Epidermal melanocyte (primary cell): ENCODE data around the gene FGF14.
"Not testable (repeated sequence)": the region's sequence is repeated elsewhere in the genome, so short reads cannot be mapped to it uniquely, and the experiment has no call there.

Source experiments
- DNase-seq: peaks from one replicate; pipeline ENCODE4 v3.0.0; 2011; ENCODE audit warnings: low spot score; ENCODE audit not compliant: insufficient read length

The FGF14 gene

DNA sequence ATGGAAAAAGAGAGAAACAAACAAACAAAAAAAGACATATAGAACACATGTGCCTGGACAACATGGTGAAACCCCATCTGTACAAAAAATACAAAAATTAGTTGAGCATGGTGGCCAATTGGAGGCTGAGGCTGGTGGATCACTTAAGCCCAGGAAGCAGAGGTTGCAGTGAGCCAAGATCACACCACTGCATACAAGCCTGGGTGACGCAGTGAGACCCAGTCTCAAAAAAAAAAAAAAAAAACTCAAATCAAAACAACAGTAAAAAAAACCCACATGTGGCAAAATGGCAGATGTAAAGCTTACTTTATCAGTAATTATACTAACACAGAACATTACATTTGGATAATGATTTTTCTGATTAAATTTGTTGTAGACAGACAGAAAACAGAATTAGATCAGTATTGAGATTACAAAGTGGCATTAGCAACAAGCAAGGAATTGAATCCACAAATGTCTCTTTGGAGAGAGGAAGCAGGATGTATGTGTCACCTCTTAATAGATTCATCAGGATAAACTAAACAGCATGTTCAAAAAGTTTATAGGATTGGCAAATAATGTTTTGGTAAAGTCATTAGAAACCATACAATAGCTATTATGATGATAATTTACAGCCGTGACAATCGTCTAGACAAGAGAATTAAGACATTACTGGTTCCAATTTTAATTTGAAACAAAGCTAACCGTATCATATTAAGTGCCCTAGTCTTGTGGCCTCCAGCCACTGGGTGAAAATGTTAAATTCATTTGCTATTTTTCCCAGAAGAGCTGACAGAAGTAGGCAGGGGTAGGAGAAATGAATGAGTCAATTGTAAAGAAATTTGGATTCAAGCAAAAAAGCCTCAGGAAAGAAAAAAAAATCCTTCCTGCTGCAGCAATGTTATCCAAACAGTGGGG is 206.0 kb downstream of the FGF14 start:
- peak; percentile 35 for DNase-seq

- DNase-seq = no peak
These were observed 209.0 kb downstream of the FGF14 start for GRCh38 chr13:102192858-102193257.

DNA sequence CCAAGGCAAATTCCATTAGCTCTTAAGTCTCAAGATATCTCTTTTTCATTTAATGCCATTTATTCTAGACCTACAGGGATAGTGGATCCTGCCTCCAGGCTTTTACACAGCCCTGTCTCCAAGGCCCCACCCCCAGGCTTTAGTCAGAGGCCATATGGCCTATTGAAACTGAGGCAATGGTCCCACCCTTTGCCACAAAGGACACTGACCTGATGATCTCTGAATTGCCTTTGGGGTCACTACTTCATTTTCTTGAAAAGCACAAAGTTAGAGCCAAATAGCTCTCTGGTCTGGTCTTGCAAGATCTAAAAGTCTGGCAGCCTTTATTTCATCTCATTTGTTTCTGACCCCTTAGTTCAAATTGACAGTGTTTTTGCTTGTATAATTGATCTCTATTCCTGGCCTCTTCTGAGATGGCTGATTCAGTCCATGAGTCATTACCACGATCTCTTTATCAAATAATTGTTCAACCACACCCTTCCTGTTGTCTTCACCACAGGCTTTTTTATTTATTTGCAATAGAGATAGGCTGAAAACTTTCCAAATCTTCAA is 209.8 kb downstream of the FGF14 start:
- DNase-seq = no peak

- no peak for DNase-seq
These were observed 210.9 kb downstream of the FGF14 start for GRCh38 chr13:102190930-102191329.

DNA sequence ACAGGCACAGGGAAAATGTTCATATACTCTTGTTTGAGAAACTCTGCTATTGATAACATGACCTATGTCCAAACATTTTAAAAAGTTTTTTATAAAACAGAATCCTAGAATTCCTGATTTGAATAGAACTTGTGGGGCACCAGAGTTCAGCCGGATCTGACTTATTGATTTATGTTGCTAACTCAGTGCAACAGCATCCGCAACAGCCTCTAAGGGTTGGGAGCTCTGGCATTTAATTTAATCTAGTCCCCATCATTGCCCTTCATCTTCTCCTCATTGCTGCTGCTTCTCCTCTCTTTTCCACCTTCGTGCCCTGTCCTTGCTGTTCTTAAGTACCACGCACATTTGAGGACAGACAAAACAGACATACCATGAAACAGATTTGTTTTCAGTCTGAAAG is 214.5 kb downstream of the FGF14 start:
- DNase-seq = no peak

- DNase-seq = no peak
These were observed 216.4 kb downstream of the FGF14 start for GRCh38 chr13:102185375-102185984.

DNA sequence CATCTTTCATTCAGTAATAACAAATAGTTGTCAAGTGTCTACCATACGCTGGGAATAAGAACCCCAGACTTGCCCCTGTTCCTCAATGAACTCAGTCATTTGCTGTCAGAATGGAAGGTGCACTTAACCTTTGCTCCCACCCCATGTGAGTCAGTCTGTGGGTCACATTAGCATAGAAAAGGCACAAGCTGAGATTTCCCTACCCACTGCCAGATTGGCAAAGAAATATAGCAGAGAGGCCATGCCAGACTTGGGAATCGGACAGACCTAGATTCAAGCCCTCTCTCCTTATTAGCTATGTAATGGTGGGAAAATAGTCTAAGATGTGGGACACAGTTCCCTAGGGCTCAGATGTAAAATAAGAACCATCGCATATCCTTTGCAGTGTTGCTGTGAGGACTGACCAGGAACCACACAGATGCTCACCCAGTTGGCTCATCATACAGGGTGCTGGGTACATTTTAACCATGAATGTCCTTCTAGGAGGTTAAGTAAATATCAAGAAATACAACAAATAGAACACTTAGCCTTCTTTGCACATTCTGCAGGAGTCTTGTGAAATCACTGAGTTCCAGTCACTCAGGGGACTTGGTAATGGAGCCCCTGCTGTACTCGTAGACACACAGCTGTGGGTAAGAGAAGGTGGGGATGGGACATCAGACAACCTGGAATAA is 218.2 kb downstream of the FGF14 start:
- DNase-seq = no peak

GRCh38 chr13:102182170-102182569 is 219.7 kb downstream of the FGF14 start:
- no peak for DNase-seq

GRCh38 chr13:102177431-102177830 is 224.4 kb downstream of the FGF14 start:
- DNase-seq = no peak

- DNase-seq = no peak
These were observed 225.0 kb downstream of the FGF14 start for GRCh38 chr13:102176846-102177245.

- DNase-seq = no peak
These were observed 229.4 kb downstream of the FGF14 start for GRCh38 chr13:102172406-102172805.

GRCh38 chr13:102170305-102170704 is 231.5 kb downstream of the FGF14 start:
- no peak for DNase-seq

GRCh38 chr13:102169471-102170015 is 232.3 kb downstream of the FGF14 start:
- DNase-seq = no peak

DNA sequence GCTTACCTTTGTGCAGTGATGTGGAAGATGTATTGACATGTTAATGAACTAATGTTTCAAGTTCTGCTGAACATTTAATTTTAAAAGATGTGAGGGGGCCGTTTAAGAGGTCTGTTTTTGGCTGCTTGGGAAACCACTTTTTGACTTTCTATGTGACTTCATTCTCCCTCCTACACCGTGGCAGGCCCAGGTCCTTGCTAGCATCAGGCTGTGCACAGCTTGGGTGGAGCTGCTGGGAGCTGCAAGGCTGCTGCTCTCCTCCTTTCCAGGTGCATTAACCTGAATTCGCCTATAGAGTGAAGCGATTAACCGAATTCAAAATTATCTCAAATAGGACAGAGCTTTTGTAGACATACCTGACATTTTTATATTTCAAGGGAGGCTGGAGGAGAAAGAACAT is 249.1 kb downstream of the FGF14 start:
- no peak for DNase-seq

GRCh38 chr13:102147353-102147752 is 254.5 kb downstream of the FGF14 start:
- DNase-seq = no peak

DNA sequence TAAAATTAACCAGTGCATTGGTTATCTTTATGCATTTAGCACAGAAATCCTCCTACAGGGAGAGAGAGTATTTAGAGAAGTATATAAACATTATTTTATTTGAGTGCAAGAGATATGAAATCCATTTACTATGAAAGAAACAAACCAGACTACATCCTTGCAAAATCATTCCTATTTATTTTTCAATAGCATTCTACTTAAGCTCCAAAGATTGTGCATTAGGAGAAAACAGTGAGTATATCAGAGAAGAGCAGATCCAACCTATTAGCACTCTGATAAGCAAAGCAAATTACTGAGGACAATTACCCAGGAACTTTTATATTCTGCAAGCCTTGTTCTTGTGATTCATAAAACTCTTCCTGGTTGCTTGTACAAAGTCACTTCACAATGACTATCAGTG is 256.1 kb downstream of the FGF14 start:
- no peak for DNase-seq

GRCh38 chr13:102142473-102142826 is 259.4 kb downstream of the FGF14 start:
- no peak for DNase-seq

GRCh38 chr13:102141625-102142472 is 260.0 kb downstream of the FGF14 start:
- DNase-seq = no peak

GRCh38 chr13:102139626-102140025 is 262.2 kb downstream of the FGF14 start:
- no peak for DNase-seq

DNA sequence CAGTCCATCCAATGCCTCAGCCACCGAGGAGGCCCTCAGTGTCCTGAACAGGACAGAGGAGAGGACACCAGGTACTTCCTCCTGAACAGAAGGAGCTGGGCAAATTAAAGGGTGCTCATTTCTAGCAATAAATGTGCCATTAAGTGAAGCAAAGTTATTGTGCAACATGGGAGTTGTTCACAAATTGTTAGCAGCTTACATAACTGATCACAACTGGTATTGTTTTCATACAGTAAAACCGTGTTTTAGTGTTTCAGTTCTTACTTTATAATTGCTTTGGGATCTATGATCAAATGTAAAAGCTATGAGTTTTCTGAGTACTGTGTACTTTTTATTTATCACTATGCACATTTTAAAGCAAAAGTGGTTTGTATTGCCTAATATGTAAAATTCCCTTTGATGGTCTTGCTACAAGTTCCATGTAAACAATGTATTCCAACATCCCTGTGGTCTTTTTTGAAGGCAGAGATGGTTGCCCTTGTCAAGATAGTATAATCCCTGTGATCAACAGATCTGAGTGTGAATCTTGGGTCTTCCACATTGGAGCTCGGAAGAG is 263.1 kb downstream of the FGF14 start:
- no peak for DNase-seq

DNA sequence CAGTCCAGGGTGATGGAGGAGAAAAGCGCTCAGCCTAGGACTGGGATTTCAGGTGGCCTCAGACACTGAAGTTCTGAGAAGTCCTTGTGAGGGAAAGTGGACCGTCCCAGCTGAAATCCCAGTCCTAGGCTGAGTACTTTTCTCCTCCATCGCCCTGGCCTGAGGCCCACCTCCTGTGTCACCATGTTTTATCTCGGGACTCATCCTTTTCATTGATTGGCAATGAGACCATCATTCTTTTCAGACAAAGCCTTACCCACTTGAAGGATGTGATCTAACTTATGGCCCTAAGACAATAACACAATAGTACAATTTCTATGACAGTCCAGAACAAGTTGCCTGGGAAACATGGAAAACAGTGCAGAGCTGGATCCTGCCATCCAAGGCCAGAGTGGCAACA is 263.9 kb downstream of the FGF14 start:
- DNase-seq = not testable (repeated sequence)
